Astrocyte of the cerebellum (primary cell): ENCODE results near the gene ANKFN1.

Experiments
- DNase-seq: peaks from one replicate; pipeline ENCODE4 v3.0.0-alpha.2; 2011; ENCODE audit warnings: low read depth
- H3K4me3 ChIP-seq: 2 replicates; pipeline ENCODE4 v1.5.1; 2011; ENCODE audit warnings: mild to moderate bottlenecking, low read depth, low read length, moderate library complexity
- CTCF ChIP-seq: IDR thresholded peaks from 2 replicates; pipeline ENCODE4 v1.5.1; 2012; ENCODE audit warnings: low read length, low read depth, moderate library complexity, mild to moderate bottlenecking; ENCODE audit errors: missing control alignments
- in situ Hi-C: cut with HindIII; loops from 2 replicates; pipeline ENCODE4 v1.10.0; 2017; ENCODE audit warnings: low sequenced_read_pairs

ANKFN1 gene

GRCh38 chr17:56431736-56432135, 278.5 kb downstream of the ANKFN1 start:
- no peak for TF ChIP-seq CTCF
- no peak overlapping the region for H3K4me3 ChIP-seq
- DNase-seq = no peak
- in situ Hi-C loops = no loop called here

- in situ Hi-C loops = no loop called here
- no peak overlapping the region for H3K4me3 ChIP-seq
- no peak for DNase-seq
- TF ChIP-seq CTCF = no peak
Observed at GRCh38 chr17:56432443-56432842, 279.2 kb downstream of the ANKFN1 start.

GRCh38 chr17:56434610-56435009, 281.3 kb downstream of the ANKFN1 start:
- no peak for TF ChIP-seq CTCF
- in situ Hi-C loops = no loop called here
- H3K4me3 ChIP-seq = no peak overlapping the region
- DNase-seq = no peak

- TF ChIP-seq CTCF = no peak
- no peak for DNase-seq
- H3K4me3 ChIP-seq = no peak overlapping the region
- in situ Hi-C loops = no loop called here
Observed at GRCh38 chr17:56436142-56436541, 282.9 kb downstream of the ANKFN1 start.

GRCh38 chr17:56440419-56440818, 287.1 kb downstream of the ANKFN1 start:
- H3K4me3 ChIP-seq = no peak overlapping the region
- no peak for TF ChIP-seq CTCF
- in situ Hi-C loops = no loop called here
- no peak for DNase-seq

GRCh38 chr17:56441308-56441707, 288.0 kb downstream of the ANKFN1 start:
- no peak for TF ChIP-seq CTCF
- in situ Hi-C loops = no loop called here
- H3K4me3 ChIP-seq = no peak overlapping the region
- DNase-seq = no peak
